Endothelial cell of umbilical vein (primary cell): ENCODE data around the gene FAM200A.

ENCODE experiments used
- EZH2 ChIP-seq: IDR thresholded peaks from 2 replicates; pipeline ENCODE4 v1.6.1; 2012; ENCODE audit warnings: borderline replicate concordance, low read depth, mild to moderate bottlenecking, moderate library complexity, low read length, inconsistent platforms; ENCODE audit not compliant: severe bottlenecking
- TF ChIP-seq, protein P1 (sequence below), 2 donors: IDR thresholded peaks; 1 replicate in 1 of 2; 2 replicates in 1 of 2; pipeline ENCODE4 v1.5.1; 2011; ENCODE audit warnings: low read length in 2 of 2, mild to moderate bottlenecking in 2 of 2, moderate library complexity in 2 of 2, control low read depth in 1 of 2, inconsistent platforms in 1 of 2, low read depth in 1 of 2; ENCODE audit not compliant: insufficient read depth in 1 of 2; ENCODE audit errors: extremely low read depth in 1 of 2

DNA sequence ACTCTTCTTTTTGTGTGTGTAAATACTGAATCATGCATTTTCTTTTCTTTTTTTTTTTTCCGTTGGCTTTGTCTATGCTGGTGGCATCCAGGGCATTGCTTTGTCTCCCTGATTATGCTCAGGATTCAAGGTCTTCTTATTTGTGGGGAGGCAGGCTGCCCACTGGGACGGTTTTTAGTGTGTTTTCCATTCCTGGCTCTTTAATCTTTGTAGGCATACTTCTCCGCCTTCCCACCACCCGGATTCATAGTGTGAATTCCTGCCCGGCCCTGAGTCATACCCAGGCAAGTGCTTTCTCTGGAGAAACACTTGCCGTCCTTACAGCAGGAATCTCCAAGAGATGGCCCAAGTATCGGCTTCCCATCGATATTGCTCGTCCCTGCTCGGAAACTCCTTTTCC is 11.7 kb upstream of the FAM200A start:
- TF ChIP-seq EZH2 = no peak
- TF ChIP-seq, protein P1, sequence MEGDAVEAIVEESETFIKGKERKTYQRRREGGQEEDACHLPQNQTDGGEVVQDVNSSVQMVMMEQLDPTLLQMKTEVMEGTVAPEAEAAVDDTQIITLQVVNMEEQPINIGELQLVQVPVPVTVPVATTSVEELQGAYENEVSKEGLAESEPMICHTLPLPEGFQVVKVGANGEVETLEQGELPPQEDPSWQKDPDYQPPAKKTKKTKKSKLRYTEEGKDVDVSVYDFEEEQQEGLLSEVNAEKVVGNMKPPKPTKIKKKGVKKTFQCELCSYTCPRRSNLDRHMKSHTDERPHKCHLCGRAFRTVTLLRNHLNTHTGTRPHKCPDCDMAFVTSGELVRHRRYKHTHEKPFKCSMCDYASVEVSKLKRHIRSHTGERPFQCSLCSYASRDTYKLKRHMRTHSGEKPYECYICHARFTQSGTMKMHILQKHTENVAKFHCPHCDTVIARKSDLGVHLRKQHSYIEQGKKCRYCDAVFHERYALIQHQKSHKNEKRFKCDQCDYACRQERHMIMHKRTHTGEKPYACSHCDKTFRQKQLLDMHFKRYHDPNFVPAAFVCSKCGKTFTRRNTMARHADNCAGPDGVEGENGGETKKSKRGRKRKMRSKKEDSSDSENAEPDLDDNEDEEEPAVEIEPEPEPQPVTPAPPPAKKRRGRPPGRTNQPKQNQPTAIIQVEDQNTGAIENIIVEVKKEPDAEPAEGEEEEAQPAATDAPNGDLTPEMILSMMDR (IDR thresholded peaks at IDR 0.05; ENCODE audit: extremely low read depth in 1 of 2, insufficient read depth in 1 of 2, low read depth in 1 of 2, low read length in 2 of 2) = no peak
